ENCODE measurements around the gene RIMBP3B. TPM values are rescaled to one million over a fixed set of nuclear protein-coding genes. Genes with fewer than 3 reads are reported as not detected.
"Not testable (repeated sequence)": the region's sequence is repeated elsewhere in the genome, so short reads cannot be mapped to it uniquely, and the experiment has no call there.

The RIMBP3B gene
- not detected in 2 replicates for total RNA-seq (2016; rRNA removed; fragmentation: Illumina TruSeq; extraction: Trizol)
- total RNA-seq (2016; cell fraction: cytosol; rRNA removed; fragmentation: Illumina TruSeq; extraction: Trizol; ENCODE audit: low read depth): not detected in 2 replicates
- total RNA-seq (2016; cell fraction: insoluble cytoplasmic fraction; rRNA removed; fragmentation: Illumina TruSeq; extraction: Trizol): 0.06 and 0.09 TPM in 2 replicates
- not detected in 2 replicates for total RNA-seq (2016; cell fraction: membrane; rRNA removed; fragmentation: Illumina TruSeq; extraction: Trizol)
- total RNA-seq (2016; cell fraction: nucleus; rRNA removed; fragmentation: Illumina TruSeq; extraction: Trizol): not detected in 2 replicates
- not detected in 2 replicates for polyA plus RNA-seq (2011; rRNA removed)
- not detected in 2 replicates for polyA plus RNA-seq (2011; cell fraction: cytosol; rRNA removed)
- polyA plus RNA-seq (2011; cell fraction: nucleus; rRNA removed): not detected in 2 replicates
- 0.04 TPM in 1 of 2 replicates, not detected in the other for polyA plus RNA-seq (2012)
- not detected in 2 replicates for polyA plus RNA-seq (2016; cell fraction: cytosol; fragmentation: Illumina TruSeq; extraction: Trizol; ENCODE audit: low read depth)
- 0.21 TPM in 1 of 2 replicates, not detected in the other for polyA plus RNA-seq (2016; cell fraction: insoluble cytoplasmic fraction; fragmentation: Illumina TruSeq; extraction: Trizol; ENCODE audit: low read depth)
- not detected in 2 replicates for polyA plus RNA-seq (2016; cell fraction: membrane; fragmentation: Illumina TruSeq; extraction: Trizol; ENCODE audit: low read depth)
- not detected in 2 replicates for polyA plus RNA-seq (2016; cell fraction: nucleus; fragmentation: Illumina TruSeq; extraction: Trizol; ENCODE audit: insufficient read depth, low read depth)
- polyA minus RNA-seq (2011; rRNA and poly(A)+ RNA removed; ENCODE audit: low replicate concordance): 0.12 TPM in 1 of 2 replicates, not detected in the other
- polyA minus RNA-seq (2011; cell fraction: cytosol; rRNA and poly(A)+ RNA removed): not detected in 2 replicates
- not detected in 2 replicates for polyA minus RNA-seq (2011; cell fraction: nucleus; rRNA and poly(A)+ RNA removed)
- Bru-seq, nascent RNA: not detected
- not detected for BruChase-seq, experiment 1, labeled RNA remaining after a 6-hour chase
- BruChase-seq, experiment 2, labeled RNA remaining after a 2-hour chase: not detected
- long read RNA-seq, experiment 1: 0 reads
- long read RNA-seq, experiment 2: 0 reads

- in situ Hi-C loops (cut with HindIII; ENCODE audit: extremely low pct_ligation_motif_present, low pct_unique_long_range_greater_than_20kb); H3K4me1 ChIP-seq (ENCODE audit: insufficient read depth, low read length); H3K27ac ChIP-seq (ENCODE audit: extremely low read length, insufficient read depth, low read length); H3K4me2 ChIP-seq (ENCODE audit: low read depth, low read length); H3K9ac ChIP-seq (ENCODE audit: insufficient read depth, low read depth, low read length); CTCF ChIA-PET (ENCODE audit: low intra/inter-chr PET ratio, low total read pairs); H4K20me1 ChIP-seq (ENCODE audit: insufficient read depth, low read length); H3K9me3 ChIP-seq (ENCODE audit: low read length); H2AFZ ChIP-seq (ENCODE audit: low read length); H3K79me2 ChIP-seq (ENCODE audit: insufficient read depth, low read length); DNase-seq (ENCODE audit: low spot score); intact Hi-C loops (cut with micrococcal nuclease; ENCODE audit: unreplicated experiment); H3K27me3 ChIP-seq (ENCODE audit: control insufficient read depth in 1 of 2, insufficient read depth in 2 of 2, low read length in 2 of 2); H3K4me3 ChIP-seq (replicated peaks in 1 of 3; ENCODE audit: insufficient read depth in 1 of 3, low read depth in 2 of 3, low read length in 3 of 3); POLR2A ChIA-PET; BruUV-seq (replicated peaks); H3K36me3 ChIP-seq (replicated peaks in 1 of 2; ENCODE audit: control insufficient read depth in 1 of 2, insufficient read depth in 2 of 2, low read length in 2 of 2); FAIRE-seq: not testable (repeated sequence)
- ATAC-seq: peak; percentile 91
- WGBS (ENCODE audit: low lambda C conversion rate): no CpG with 5 or more reads among the region's 91 CpGs
Observed at GRCh38 chr22:21383701-21384467, at the start of gene RIMBP3B. Gene RIMBP3B, plus strand, starts transcription at chr22:21383751. Its CDS starts 108 bp downstream, at chr22:21383859.

- H3K4me3 ChIP-seq (replicated peaks in 1 of 3; ENCODE audit: insufficient read depth in 1 of 3, low read depth in 2 of 3, low read length in 3 of 3); H3K79me2 ChIP-seq (ENCODE audit: insufficient read depth, low read length); DNase-seq (ENCODE audit: low spot score); H3K9ac ChIP-seq (ENCODE audit: insufficient read depth, low read depth, low read length); intact Hi-C loops (cut with micrococcal nuclease; ENCODE audit: unreplicated experiment); CTCF ChIA-PET (ENCODE audit: low intra/inter-chr PET ratio, low total read pairs); H2AFZ ChIP-seq (ENCODE audit: low read length); H3K4me2 ChIP-seq (ENCODE audit: low read depth, low read length); H3K27me3 ChIP-seq (ENCODE audit: control insufficient read depth in 1 of 2, insufficient read depth in 2 of 2, low read length in 2 of 2); H3K27ac ChIP-seq (ENCODE audit: extremely low read length, insufficient read depth, low read length); H3K4me1 ChIP-seq (ENCODE audit: insufficient read depth, low read length); FAIRE-seq; POLR2A ChIA-PET; H3K9me3 ChIP-seq (ENCODE audit: low read length); H3K36me3 ChIP-seq (replicated peaks in 1 of 2; ENCODE audit: control insufficient read depth in 1 of 2, insufficient read depth in 2 of 2, low read length in 2 of 2); H4K20me1 ChIP-seq (ENCODE audit: insufficient read depth, low read length); BruUV-seq (replicated peaks); ATAC-seq; in situ Hi-C loops (cut with HindIII; ENCODE audit: extremely low pct_ligation_motif_present, low pct_unique_long_range_greater_than_20kb): not testable (repeated sequence)
- WGBS (ENCODE audit: low lambda C conversion rate): 80% methylated on average over 6 of the region's 12 CpGs
Observed at GRCh38 chr22:21357527-21357926, 26.0 kb upstream of the RIMBP3B start.

- H4K20me1 ChIP-seq (ENCODE audit: insufficient read depth, low read length); H3K9ac ChIP-seq (ENCODE audit: insufficient read depth, low read depth, low read length); H3K79me2 ChIP-seq (ENCODE audit: insufficient read depth, low read length); FAIRE-seq; H3K27ac ChIP-seq (ENCODE audit: extremely low read length, insufficient read depth, low read length); intact Hi-C loops (cut with micrococcal nuclease; ENCODE audit: unreplicated experiment); H2AFZ ChIP-seq (ENCODE audit: low read length); H3K4me3 ChIP-seq (replicated peaks in 1 of 3; ENCODE audit: insufficient read depth in 1 of 3, low read depth in 2 of 3, low read length in 3 of 3); in situ Hi-C loops (cut with HindIII; ENCODE audit: extremely low pct_ligation_motif_present, low pct_unique_long_range_greater_than_20kb); POLR2A ChIA-PET; H3K27me3 ChIP-seq (ENCODE audit: control insufficient read depth in 1 of 2, insufficient read depth in 2 of 2, low read length in 2 of 2); H3K4me2 ChIP-seq (ENCODE audit: low read depth, low read length); CTCF ChIA-PET (ENCODE audit: low intra/inter-chr PET ratio, low total read pairs); ATAC-seq; H3K9me3 ChIP-seq (ENCODE audit: low read length); BruUV-seq (replicated peaks); H3K4me1 ChIP-seq (ENCODE audit: insufficient read depth, low read length); H3K36me3 ChIP-seq (replicated peaks in 1 of 2; ENCODE audit: control insufficient read depth in 1 of 2, insufficient read depth in 2 of 2, low read length in 2 of 2); DNase-seq (ENCODE audit: low spot score): not testable (repeated sequence)
- WGBS (ENCODE audit: low lambda C conversion rate): no CpG with 5 or more reads among the region's 59 CpGs
Observed at GRCh38 chr22:21360525-21360924, 23.0 kb upstream of the RIMBP3B start.

Measured in HepG2 (cell line).